ENCODE data around the gene HECA. TPM values are rescaled to one million over a fixed set of nuclear protein-coding genes. Genes with fewer than 3 reads are reported as not detected.

The HECA gene
- total and polyA plus RNA-seq, 2 of the 4 experiments (the other 2 are of a cell fraction), result 3.1 to 4.3 TPM

GRCh38 chr6:139186242-139186641 is 51.4 kb downstream of the HECA start:
- no CpG with 5 or more reads among the region's 3 CpGs for WGBS, 2 experiments (ENCODE audit: extremely low coverage in 2 of 2, insufficient read length in 1 of 2)
- Histone ChIP-seq H3K9ac (ENCODE audit: low read depth, low read length) (no peak overlapping the region), H3K23ac (ENCODE audit: low read depth, low read length) (no peak overlapping the region), H3K14ac (replicated peaks; ENCODE audit: low read depth, low read length) (no peak overlapping the region), H3K36me3 (ENCODE audit: control insufficient read depth, insufficient read depth, low read length) (no peaks in the 10 kb centered on the region), H3K4me1 (ENCODE audit: control insufficient read depth, insufficient read depth, low read length) (no peaks in the 10 kb centered on the region), H3K4me3 (ENCODE audit: insufficient read depth, low read depth, low read length) (no peak overlapping the region), H2BK20ac (ENCODE audit: low read depth, low read length) (no peak overlapping the region), H2BK120ac (ENCODE audit: low read depth, low read length) (no peak overlapping the region), H3K27me3 (ENCODE audit: control insufficient read depth, insufficient read depth, low read length) (no peaks in the 10 kb centered on the region), H3K9me3 (ENCODE audit: control insufficient read depth, insufficient read depth, low read length) (no peaks in the 10 kb centered on the region), H3K79me1 (ENCODE audit: low read depth in 1 of 2, low read length in 2 of 2) (no peaks in the 10 kb centered on the region), H4K91ac (ENCODE audit: insufficient read depth, low read depth, low read length) (no peak overlapping the region), H3K56ac (ENCODE audit: extremely low read depth, insufficient read depth, low read length) (no peak overlapping the region), H3K18ac (ENCODE audit: low read depth, low read length) (no peak overlapping the region), H2BK15ac (ENCODE audit: low read depth, low read length) (no peak overlapping the region), H3K9me1 (ENCODE audit: insufficient read depth, low read length) (no peaks in the 10 kb centered on the region), H4K8ac (ENCODE audit: low read depth in 2 of 2, low read length in 2 of 2) (no peak overlapping the region), H4K20me1 (ENCODE audit: insufficient read depth, low read length) (no peaks in the 10 kb centered on the region), H2AK9ac (replicated peaks; ENCODE audit: low read depth, low read length, poor library complexity) (no peak overlapping the region), H2AK5ac (ENCODE audit: low read depth, low read length) (no peak overlapping the region), H3K27ac (ENCODE audit: insufficient read depth, low read length) (no peak overlapping the region), H4K5ac (ENCODE audit: low read depth, low read length) (no peak overlapping the region), H2BK5ac (ENCODE audit: low read depth, low read length, poor library complexity, severe bottlenecking) (no peak overlapping the region), H2AFZ (replicated peaks; ENCODE audit: low read length, poor library complexity) (no peak overlapping the region), H3K4ac (ENCODE audit: low read depth, low read length) (no peak overlapping the region), H3K4me2 (ENCODE audit: low read depth, low read length) (no peak overlapping the region)
- TF ChIP-seq RCOR1 (IDR thresholded peaks at IDR 0.05; ENCODE audit: insufficient replicate concordance, low read length), result no peak
- CTCF ChIA-PET, result no interaction called here
- intact Hi-C loops (cut with micrococcal nuclease) (no loop called here), dilution Hi-C loops (cut with HindIII; ENCODE audit: low sequenced_read_pairs, unreplicated experiment) (no loop called here), in situ Hi-C loops (cut with MboI; ENCODE audit: low sequenced_read_pairs) (no loop called here)
- no peak for DNase-seq
- POLR2A ChIA-PET (ENCODE audit: unreplicated experiment), result no interaction called here
- BruUV-seq (replicated peaks), result no TSS peak
- ATAC-seq (ENCODE audit: low read depth), result no peak
